NT2/D1 (cell line): Measurements from ENCODE around the gene CD40.

ENCODE experiments used
- YY1 ChIP-seq: IDR thresholded peaks from 2 replicates; pipeline ENCODE4 v1.6.1; 2011; ENCODE audit not compliant: insufficient read length, insufficient read depth
- ZNF274 ChIP-seq: IDR thresholded peaks from 2 replicates; pipeline ENCODE4 v1.6.1; 2011; ENCODE audit warnings: mild to moderate bottlenecking, low read depth, low read length

GRCh38 chr20:46112430-46113112 lies 5.5 kb upstream of the CD40 start:
- TF ChIP-seq YY1: no peak
- TF ChIP-seq ZNF274: no peak
